H1 (cell line): Measurements from ENCODE around the gene ARHGAP10. TPM values are rescaled to one million over a fixed set of nuclear protein-coding genes. Genes with fewer than 3 reads are reported as not detected.

Source experiments
- CTCF ChIA-PET: fragments of 300-600 bp; sonication (Branson Sonifier 250); formaldehyde crosslinking; loops from one replicate; lab custom pipeline; 2021; ENCODE audit not compliant: partially characterized antibody; lab: Charles Lee
- POLR2A ChIA-PET: fragments of 300-600 bp; sonication (Branson Sonifier 250); formaldehyde crosslinking; loops from one replicate; lab custom pipeline; 2021; ENCODE audit warnings: inconsistent platforms; ENCODE audit not compliant: partially characterized antibody; lab: Charles Lee
- DNase-seq, 2 experiments: peaks; one replicate each; pipeline versions ENCODE4 v3.0.0 to v3.0.0-alpha.2; 2010 to 2022; ENCODE audit warnings: low spot score in 2 of 2, low read depth in 1 of 2, mixed read lengths in 1 of 2
- FAIRE-seq: peaks from 2 replicates; lab custom pipeline; 2011; peaks lifted over from hg19 to GRCh38; lab: Jason Lieb, UNC
- H2AFZ ChIP-seq: 2 replicates; pipeline ENCODE4 v1.8.1; 2012; ENCODE audit warnings: low read length, inconsistent platforms
- H2AK5ac ChIP-seq: 2 replicates; pipeline ENCODE4 v1.6.1; 2013; ENCODE audit warnings: low read depth, low read length
- H2BK120ac ChIP-seq: replicated peaks from 2 replicates; pipeline ENCODE3; 2013; ENCODE audit warnings: low read depth, low read length, inconsistent platforms
- H2BK12ac ChIP-seq: 2 replicates; pipeline ENCODE4 v1.6.1; 2013; ENCODE audit warnings: low read depth, low read length
- H2BK15ac ChIP-seq: 2 replicates; pipeline ENCODE4 v1.6.1; 2013; ENCODE audit warnings: low read length
- H2BK20ac ChIP-seq: 2 replicates; pipeline ENCODE4 v1.6.1; 2013; ENCODE audit warnings: low read length
- H2BK5ac ChIP-seq: 2 replicates; pipeline ENCODE4 v1.6.1; 2013; ENCODE audit warnings: low read depth, low read length
- H3K14ac ChIP-seq: 2 replicates; pipeline ENCODE4 v1.6.1; 2013; ENCODE audit warnings: inconsistent platforms; ENCODE audit not compliant: insufficient read length
- H3K18ac ChIP-seq: 2 replicates; pipeline ENCODE4 v1.6.1; 2013; ENCODE audit warnings: low read length; ENCODE audit errors: extremely low read depth
- H3K23ac ChIP-seq: 2 replicates; pipeline ENCODE4 v1.6.1; 2013; ENCODE audit warnings: inconsistent platforms; ENCODE audit not compliant: insufficient read length
- H3K23me2 ChIP-seq: 2 replicates; pipeline ENCODE4 v1.6.1; 2013; ENCODE audit warnings: low read depth, low read length
- H3K27ac ChIP-seq: 2 replicates; pipeline ENCODE4 v1.6.1; 2011; ENCODE audit warnings: low read depth, low read length, inconsistent platforms
- H3K27me3 ChIP-seq, 4 experiments: replicated peaks in 1 of 4; 1 replicate in 1 of 4; 2 replicates in 3 of 4; pipeline versions ENCODE4 v1.6.1 to v1.8.1; 2011 to 2013; ENCODE audit warnings: low read length in 3 of 4, mild to moderate bottlenecking in 3 of 4, inconsistent platforms in 2 of 4, mixed read lengths in 2 of 4, moderate library complexity in 1 of 4; ENCODE audit not compliant: control insufficient read depth in 3 of 4, insufficient read depth in 3 of 4; ENCODE audit errors: extremely low read depth in 1 of 4
- H3K36me3 ChIP-seq, 4 experiments: 2 replicates each; pipeline versions ENCODE4 v1.6.1 to v1.8.1; 2011 to 2013; ENCODE audit warnings: mild to moderate bottlenecking in 4 of 4, low read length in 3 of 4, moderate library complexity in 2 of 4, control low read depth in 1 of 4, inconsistent platforms in 1 of 4; ENCODE audit not compliant: insufficient read depth in 4 of 4, control insufficient read depth in 2 of 4
- H3K4ac ChIP-seq: replicated peaks from 2 replicates; pipeline ENCODE3; 2013; ENCODE audit warnings: low read length, low read depth, mixed read lengths, inconsistent platforms; ENCODE audit not compliant: insufficient read length
- H3K4me1 ChIP-seq, 4 experiments: replicated peaks in 1 of 4; 1 replicate in 1 of 4; 2 replicates in 3 of 4; pipeline versions ENCODE4 v1.6.1 to v1.8.1; 2011 to 2013; ENCODE audit warnings: low read length in 3 of 4, inconsistent platforms in 2 of 4, mixed read lengths in 1 of 4; ENCODE audit not compliant: insufficient read depth in 4 of 4, control insufficient read depth in 3 of 4
- H3K4me2 ChIP-seq, 2 experiments: 2 replicates each; pipeline versions ENCODE4 v1.6.1 to v1.8.1; 2011 to 2013; ENCODE audit warnings: low read depth in 2 of 2, low read length in 2 of 2, control low read depth in 1 of 2, inconsistent platforms in 1 of 2, mild to moderate bottlenecking in 1 of 2; ENCODE audit not compliant: insufficient read depth in 1 of 2
- H3K4me3 ChIP-seq, 4 experiments: fragments of 200-600, 300-600 bp in 1 of 4; sonication (generic), shearing (Covaris generic), sonication (Bioruptor Twin) in 1 of 4; 2 replicates each; pipeline versions ENCODE4 v1.5.1 to v1.8.1; 2011 to 2016; ENCODE audit warnings: low read length in 4 of 4, low read depth in 3 of 4, control low read depth in 2 of 4, inconsistent platforms in 2 of 4, mild to moderate bottlenecking in 2 of 4, mixed read lengths in 1 of 4, moderate library complexity in 1 of 4; ENCODE audit not compliant: insufficient read depth in 2 of 4; ENCODE audit errors: extremely low read depth in 1 of 4
- H3K56ac ChIP-seq: replicated peaks from 2 replicates; pipeline ENCODE3; 2013; ENCODE audit warnings: low read depth, mild to moderate bottlenecking, mixed read lengths, low read length, inconsistent platforms; ENCODE audit not compliant: insufficient read length
- H3K79me1 ChIP-seq: 2 replicates; pipeline ENCODE4 v1.6.1; 2013; ENCODE audit warnings: low read depth, low read length, control low read depth
- H3K79me2 ChIP-seq, 2 experiments: 2 replicates each; pipeline versions ENCODE4 v1.6.1 to v1.8.1; 2012 to 2013; ENCODE audit warnings: low read length in 2 of 2, mild to moderate bottlenecking in 2 of 2, inconsistent platforms in 1 of 2; ENCODE audit not compliant: insufficient read depth in 2 of 2, control insufficient read depth in 1 of 2
- H3K9ac ChIP-seq, 4 experiments: replicated peaks in 1 of 4; 1 replicate in 1 of 4; 2 replicates in 3 of 4; pipeline versions ENCODE4 v1.6.1 to v1.8.1; 2011 to 2013; ENCODE audit warnings: low read depth in 3 of 4, low read length in 3 of 4, control low read depth in 2 of 4, mild to moderate bottlenecking in 2 of 4, moderate library complexity in 2 of 4, inconsistent platforms in 1 of 4; ENCODE audit errors: extremely low read depth in 1 of 4
- H3K9me3 ChIP-seq, 2 experiments: 2 replicates each; pipeline versions ENCODE4 v1.6.1 to v1.8.1; 2012 to 2013; ENCODE audit warnings: mild to moderate bottlenecking in 2 of 2, moderate library complexity in 2 of 2, control low read depth in 1 of 2, inconsistent platforms in 1 of 2, low read depth in 1 of 2, low read length in 1 of 2, mixed read lengths in 1 of 2; ENCODE audit not compliant: insufficient read depth in 2 of 2
- H4K20me1 ChIP-seq, 2 experiments: replicated peaks in 1 of 2; 2 replicates each; pipeline versions ENCODE3 to v1.8.1; 2011 to 2013; ENCODE audit warnings: inconsistent platforms in 2 of 2, low read length in 2 of 2, mild to moderate bottlenecking in 1 of 2; ENCODE audit not compliant: insufficient read depth in 2 of 2, control insufficient read depth in 1 of 2
- H4K5ac ChIP-seq: 2 replicates; pipeline ENCODE4 v1.6.1; 2013; ENCODE audit warnings: low read length, low read depth, mixed read lengths, inconsistent platforms; ENCODE audit not compliant: insufficient read length
- H4K8ac ChIP-seq: 2 replicates; pipeline ENCODE4 v1.8.0; 2013; ENCODE audit warnings: mild to moderate bottlenecking, moderate library complexity, low read length, inconsistent platforms; ENCODE audit not compliant: insufficient read depth; ENCODE audit errors: extremely low read depth
- H4K91ac ChIP-seq: replicated peaks from 2 replicates; pipeline ENCODE3; 2013; ENCODE audit warnings: low read length, mixed read lengths, inconsistent platforms; ENCODE audit not compliant: insufficient read length
- CBX5 ChIP-seq: fragments of 300-800, 300-1000 bp; sonication (generic); IDR thresholded peaks from 2 replicates; pipeline ENCODE4 v1.7.1; 2016; ENCODE audit warnings: antibody characterized with exemption, low read length, low read depth
- FOSL1 ChIP-seq: IDR thresholded peaks from 2 replicates; pipeline ENCODE4 v1.6.1; 2011; ENCODE audit warnings: mild to moderate bottlenecking, low read depth, low read length, moderate library complexity; ENCODE audit not compliant: insufficient read depth
- TBP ChIP-seq: IDR thresholded peaks from 2 replicates; pipeline ENCODE4 v1.6.1; 2011; ENCODE audit warnings: low read depth, low read length, improper control_type of control experiment
- ZNF274 ChIP-seq: IDR thresholded peaks from 2 replicates; pipeline ENCODE4 v1.7.0; 2012; ENCODE audit warnings: low read length, borderline replicate concordance; ENCODE audit errors: extremely low read depth
- WGBS, 2 experiments: shearing (Covaris generic) in 1 of 2; methylation state at CpG; one replicate each; pipeline versions ENCODE4 v1.1.6 to v1.1.7; 2013 to 2015; ENCODE audit warnings: low lambda C conversion rate in 2 of 2, mixed read lengths in 2 of 2, inconsistent platforms in 1 of 2, low coverage in 1 of 2, missing lambda C conversion rate in 1 of 2; ENCODE audit not compliant: insufficient replicate concordance in 2 of 2, insufficient coverage in 1 of 2, insufficient read length in 1 of 2; ENCODE audit errors: extremely low coverage in 1 of 2, missing lambda C conversion rate in 1 of 2; 5-methylcytosine and 5-hydroxymethylcytosine counted together
- polyA plus RNA-seq, 7 experiments: library from polyadenylated mRNA; depleted of rRNA in 3 of 7; stranded (reverse) in 5 of 7; unstranded in 2 of 7; fragments of >200 nt in 5 of 7; fragments of 200-250 nt in 2 of 7; gene quantifications; 1 replicate in 5 of 7; 2 replicates in 1 of 7; 4 replicates in 1 of 7; pipeline versions ENCODE4 v1.2.1 to v1.2.3, GENCODE V29; 2011 to 2013; ENCODE audit warnings: missing spikeins in 2 of 7, mixed read lengths in 2 of 7
- total RNA-seq: library from RNA; stranded (reverse); fragmentation: NEBNext Ultra II Directional; extraction: Animal tissue kit (Norgen Biotek cat#: 25700); gene quantifications from 2 replicates; pipeline ENCODE4 v1.2.1, GENCODE V29; 2021

Gene ARHGAP10
- total and polyA plus RNA-seq, 2 of the 8 experiments (the other 6 are each of a cell fraction or from before 2014, with no cell fraction given), result 3.7 to 6.1 TPM

DNA sequence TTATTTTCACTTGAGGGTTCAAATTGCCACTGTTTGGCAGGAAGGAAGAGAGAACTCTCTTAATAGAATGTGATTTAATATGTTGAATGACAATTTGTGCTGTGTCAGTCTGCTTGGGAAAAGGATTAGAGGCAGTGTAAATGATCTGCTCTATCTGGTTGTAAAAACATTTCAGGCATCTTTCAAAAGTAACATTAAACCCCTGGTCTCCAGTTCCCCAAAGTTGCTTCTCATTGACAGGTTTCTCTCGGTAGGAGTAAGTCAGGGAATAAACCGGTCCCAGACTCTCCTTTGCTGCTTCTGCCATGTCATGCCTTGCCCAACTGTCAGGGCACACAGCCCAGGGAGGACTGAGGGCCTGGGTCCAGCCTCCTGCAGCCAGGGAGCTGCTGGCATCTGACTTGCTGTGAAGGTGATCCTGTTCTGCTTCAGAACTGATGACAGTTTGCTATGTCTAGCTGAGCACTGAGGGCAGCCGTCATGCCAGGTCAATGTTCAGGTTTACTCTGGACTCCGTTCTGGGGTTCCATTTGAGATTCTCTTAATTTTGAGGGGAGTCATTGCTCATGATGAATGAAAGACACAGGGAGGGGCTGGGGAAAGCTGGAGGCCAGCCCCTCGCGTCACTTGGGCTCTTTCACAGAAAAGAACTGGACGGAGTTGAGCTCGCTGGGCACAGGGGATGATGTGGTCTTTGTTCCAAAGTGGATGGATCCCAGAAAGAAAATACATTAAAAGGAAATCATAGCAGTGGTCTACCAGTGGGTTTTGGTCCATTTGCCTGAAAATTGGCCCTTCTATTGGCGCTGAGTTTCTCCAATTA, 312.4 kb downstream of the ARHGAP10 start:
- no peaks in the 10 kb centered on the region for H3K36me3 ChIP-seq
- H3K18ac ChIP-seq, result no peak overlapping the region
- DNase-seq, result no peak
- no peak overlapping the region for H4K8ac ChIP-seq
- H3K56ac ChIP-seq, result no peak overlapping the region
- H2BK5ac ChIP-seq, result no peak overlapping the region
- no peaks in the 10 kb centered on the region for H3K9me3 ChIP-seq
- no peak overlapping the region for H2AFZ ChIP-seq
- H2BK120ac ChIP-seq, result no peak overlapping the region
- POLR2A ChIA-PET, result no interaction called here
- H2BK15ac ChIP-seq, result no peak overlapping the region
- no peak overlapping the region for H3K14ac ChIP-seq
- H4K20me1 ChIP-seq, result no peaks in the 10 kb centered on the region
- H3K27me3 ChIP-seq, result no peaks in the 10 kb centered on the region
- no peak for TF ChIP-seq FOSL1
- TF ChIP-seq ZNF274, result no peak
- no peak for TF ChIP-seq TBP
- TF ChIP-seq CBX5, result no peak
- H2BK20ac ChIP-seq, result no peak overlapping the region
- no peak overlapping the region for H3K4me3 ChIP-seq
- no peaks in the 10 kb centered on the region for H3K4me1 ChIP-seq
- H3K79me2 ChIP-seq, result no peaks in the 10 kb centered on the region
- H3K23ac ChIP-seq, result no peak overlapping the region
- H2BK12ac ChIP-seq, result no peak overlapping the region
- H2AK5ac ChIP-seq, result no peak overlapping the region
- no peak overlapping the region for H3K4me2 ChIP-seq
- H3K4ac ChIP-seq, result no peak overlapping the region
- CTCF ChIA-PET, result interaction anchor here (0.5 to 2.2 kb wide), 10 partner anchors 9 to 1949 kb away, joined by 3 to 9 read pairs (median 4); no protein-coding TSS in a partner anchor
- H3K9ac ChIP-seq, result no peak overlapping the region
- H3K79me1 ChIP-seq, result no peaks in the 10 kb centered on the region
- no peak overlapping the region for H4K5ac ChIP-seq
- H4K91ac ChIP-seq, result no peak overlapping the region
- 96% methylated on average over 9 of the region's 9 CpGs; no CpG with 5 or more reads in 1 of the 2 experiments for WGBS, 2 experiments
- no peaks in the 10 kb centered on the region for H3K23me2 ChIP-seq
- no peak overlapping the region for H3K27ac ChIP-seq
- no peak for FAIRE-seq
